Suppressor macrophage treated with lipopolysaccharide for 4 hours (primary cell): ENCODE measurements around the gene SEMA6C.
"Not testable (repeated sequence)": the region's sequence is repeated elsewhere in the genome, so short reads cannot be mapped to it uniquely, and the experiment has no call there.

Experiments used
- DNase-seq: peaks from one replicate; pipeline ENCODE4 v3.0.0-alpha.2; 2020

Gene SEMA6C, protein sequence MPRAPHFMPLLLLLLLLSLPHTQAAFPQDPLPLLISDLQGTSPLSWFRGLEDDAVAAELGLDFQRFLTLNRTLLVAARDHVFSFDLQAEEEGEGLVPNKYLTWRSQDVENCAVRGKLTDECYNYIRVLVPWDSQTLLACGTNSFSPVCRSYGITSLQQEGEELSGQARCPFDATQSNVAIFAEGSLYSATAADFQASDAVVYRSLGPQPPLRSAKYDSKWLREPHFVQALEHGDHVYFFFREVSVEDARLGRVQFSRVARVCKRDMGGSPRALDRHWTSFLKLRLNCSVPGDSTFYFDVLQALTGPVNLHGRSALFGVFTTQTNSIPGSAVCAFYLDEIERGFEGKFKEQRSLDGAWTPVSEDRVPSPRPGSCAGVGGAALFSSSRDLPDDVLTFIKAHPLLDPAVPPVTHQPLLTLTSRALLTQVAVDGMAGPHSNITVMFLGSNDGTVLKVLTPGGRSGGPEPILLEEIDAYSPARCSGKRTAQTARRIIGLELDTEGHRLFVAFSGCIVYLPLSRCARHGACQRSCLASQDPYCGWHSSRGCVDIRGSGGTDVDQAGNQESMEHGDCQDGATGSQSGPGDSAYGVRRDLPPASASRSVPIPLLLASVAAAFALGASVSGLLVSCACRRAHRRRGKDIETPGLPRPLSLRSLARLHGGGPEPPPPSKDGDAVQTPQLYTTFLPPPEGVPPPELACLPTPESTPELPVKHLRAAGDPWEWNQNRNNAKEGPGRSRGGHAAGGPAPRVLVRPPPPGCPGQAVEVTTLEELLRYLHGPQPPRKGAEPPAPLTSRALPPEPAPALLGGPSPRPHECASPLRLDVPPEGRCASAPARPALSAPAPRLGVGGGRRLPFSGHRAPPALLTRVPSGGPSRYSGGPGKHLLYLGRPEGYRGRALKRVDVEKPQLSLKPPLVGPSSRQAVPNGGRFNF

DNA sequence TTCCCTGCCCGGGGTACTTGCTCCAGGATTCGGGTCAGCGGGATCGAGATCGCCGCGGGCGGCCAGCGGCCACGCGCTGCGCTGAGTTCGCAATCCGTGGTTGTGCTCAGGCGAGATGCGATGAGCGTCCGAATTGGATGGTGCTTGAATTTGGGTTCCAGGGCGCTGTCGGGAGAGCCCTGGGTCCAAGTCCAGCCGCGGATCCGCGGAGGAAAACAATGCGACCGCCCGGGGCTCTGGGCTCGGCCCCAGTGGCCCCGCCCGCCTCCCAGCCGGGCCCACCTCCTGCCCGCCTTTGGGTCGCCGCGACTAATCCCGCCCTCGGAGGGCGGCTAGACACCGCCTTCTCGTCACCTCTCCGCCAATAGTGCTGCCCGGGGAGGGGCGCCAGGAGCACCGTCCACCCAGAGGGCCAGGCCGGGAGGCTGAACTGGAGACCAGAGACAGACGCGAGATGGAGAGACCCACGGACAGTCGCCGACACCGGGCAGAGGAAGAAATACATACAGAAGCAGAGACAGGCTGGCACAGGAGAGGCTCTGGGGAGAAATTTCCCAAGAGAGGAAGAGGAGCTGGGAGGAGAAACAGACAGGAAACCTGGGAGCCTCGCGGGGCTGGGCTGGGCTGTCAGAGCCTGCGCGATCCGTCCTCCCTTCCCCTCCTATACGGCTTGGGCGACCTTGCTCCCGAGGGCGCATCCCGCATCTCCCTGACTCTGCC is at the start of gene SEMA6C:
Gene SEMA6C (minus strand): TSS at position 220 of the 720 bp plus-strand sequence. CDS start 4,010 bp downstream, outside the sequence.
- peak; percentile 94 for DNase-seq

DNA sequence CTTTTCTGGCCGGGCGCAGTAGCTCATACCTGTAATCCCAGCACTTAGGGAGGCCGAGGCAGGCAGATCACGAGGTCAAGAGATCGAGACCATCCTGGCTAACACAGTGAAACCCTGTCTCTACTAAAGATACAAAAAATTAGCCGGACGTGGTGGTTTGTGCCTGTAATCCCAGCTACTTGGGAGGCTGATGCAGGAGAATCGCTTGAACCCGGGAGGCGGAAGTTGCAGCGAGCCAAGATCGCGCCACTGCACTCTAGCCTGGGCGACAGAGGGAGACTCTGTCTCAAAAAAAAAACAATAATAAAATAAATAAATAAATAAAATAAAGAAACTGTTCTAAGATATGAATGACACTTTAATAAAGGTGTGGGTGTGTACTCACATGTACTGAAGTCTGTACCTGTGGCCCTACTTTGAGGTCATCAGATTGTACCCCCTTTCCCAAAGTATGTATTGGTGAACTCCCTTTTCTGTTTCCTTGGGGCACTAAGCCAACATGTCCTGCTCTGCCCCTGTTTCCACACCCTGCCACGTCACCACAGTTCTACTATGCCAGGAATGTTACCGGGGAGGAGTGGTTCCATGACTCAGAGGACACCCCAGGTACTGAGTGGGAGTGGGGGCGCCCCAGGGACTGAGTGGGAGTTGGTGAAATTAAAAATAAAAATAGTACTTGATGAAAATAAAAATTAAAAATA is 48.6 kb upstream of the SEMA6C start:
- DNase-seq, result peak; percentile 16

DNA sequence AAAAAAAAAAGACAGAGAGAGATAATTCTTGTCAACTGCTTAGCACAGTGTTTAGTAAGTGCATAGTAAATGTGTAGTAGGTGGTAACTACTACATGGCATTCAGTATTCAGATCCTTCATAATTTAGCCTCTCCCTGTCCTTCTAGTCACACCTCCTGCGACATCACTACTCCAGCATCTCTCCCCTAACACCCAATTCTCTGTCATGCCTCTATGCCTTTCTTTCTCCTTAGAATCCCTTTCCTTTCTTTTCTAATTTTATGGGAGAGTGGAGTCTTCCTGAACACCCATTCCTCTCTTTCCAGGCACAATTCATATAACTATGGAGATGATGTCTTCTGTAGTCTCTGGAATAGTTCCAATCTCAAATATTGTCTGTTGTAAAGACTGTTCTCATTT is 47.4 kb upstream of the SEMA6C start:
- DNase-seq, result no peak

DNA sequence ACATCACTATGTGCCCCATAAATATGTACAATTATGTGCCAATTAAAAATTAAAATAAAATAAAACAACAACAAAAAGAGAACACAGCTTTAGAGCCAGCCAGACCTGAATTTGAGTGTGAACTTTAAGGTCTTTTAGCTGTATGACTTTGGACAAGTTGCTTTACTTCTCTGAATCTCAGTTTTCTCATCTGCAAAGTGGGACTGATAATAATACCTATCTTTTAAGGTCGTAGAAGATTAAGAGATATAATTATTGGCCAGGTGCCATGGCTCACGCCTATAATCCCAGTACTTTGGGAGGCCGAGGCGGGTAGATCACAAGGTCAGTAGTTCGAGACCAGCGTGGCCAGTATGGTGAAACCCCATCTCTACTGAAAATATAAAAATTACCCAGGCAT is 46.9 kb upstream of the SEMA6C start:
- no peak for DNase-seq

DNA sequence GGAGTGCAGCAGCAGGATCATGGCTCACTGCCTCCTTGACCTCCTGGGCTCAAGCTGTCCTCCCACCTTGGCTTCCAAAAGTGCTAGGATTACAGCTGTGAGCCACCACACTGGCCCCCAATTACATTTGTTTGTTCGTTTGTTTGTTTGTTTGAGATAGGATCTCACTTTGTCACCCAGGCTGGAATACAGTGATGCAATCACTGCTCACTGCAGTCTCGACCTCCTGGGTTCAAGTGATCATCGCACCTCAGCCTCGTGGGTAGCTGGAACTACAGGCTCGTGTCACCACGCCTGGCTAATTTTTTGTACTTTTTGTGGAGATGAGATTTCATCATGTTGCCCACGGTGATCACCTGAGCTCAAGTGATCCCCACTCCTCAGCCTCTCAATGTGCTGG is 45.6 kb upstream of the SEMA6C start:
- DNase-seq, result no peak

DNA sequence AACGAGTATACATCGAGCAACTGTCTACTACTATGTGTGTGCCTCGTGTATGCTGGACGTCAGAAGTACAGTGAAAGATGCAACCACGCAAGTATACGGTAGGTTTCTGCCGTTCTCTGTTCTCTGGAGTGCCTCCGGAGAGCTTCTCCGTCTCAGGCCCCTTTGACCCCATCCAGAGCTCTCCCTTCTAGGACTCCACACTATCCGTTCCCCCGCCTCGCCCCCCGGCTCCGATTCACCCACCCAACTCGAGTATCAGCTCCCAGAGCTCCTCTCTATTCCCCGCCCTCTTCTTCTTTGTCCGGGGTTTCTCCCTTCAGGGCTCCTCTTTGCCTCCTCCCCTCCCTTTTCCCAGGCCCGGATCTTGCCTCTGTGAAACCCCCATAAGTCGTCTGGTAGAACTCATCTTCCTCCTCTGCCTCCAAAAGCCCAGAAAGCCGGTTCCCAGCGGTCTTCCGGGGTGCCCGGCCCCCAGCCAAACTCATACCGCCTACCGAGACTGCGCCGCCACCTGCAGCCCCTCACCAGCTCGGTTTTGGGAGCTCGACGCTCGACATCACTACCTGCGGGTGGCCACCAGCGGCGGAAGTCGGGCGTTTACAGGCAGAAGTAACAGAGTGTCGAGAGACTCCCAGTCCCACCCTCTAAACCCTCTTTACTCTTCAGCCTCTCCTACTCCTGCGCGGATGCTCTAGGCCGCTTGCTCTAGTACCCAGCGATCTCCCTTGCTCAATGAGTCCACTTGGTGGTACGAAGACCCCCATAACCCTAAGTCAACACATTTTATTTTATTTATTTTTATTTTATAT is 43.4 kb upstream of the SEMA6C start, which contains the start of gene VPS72:
Gene VPS72 (minus strand): TSS at position 561 of the 809 bp plus-strand sequence. CDS start 76 bp downstream, at position 485.
- peak; percentile 84 for DNase-seq

DNA sequence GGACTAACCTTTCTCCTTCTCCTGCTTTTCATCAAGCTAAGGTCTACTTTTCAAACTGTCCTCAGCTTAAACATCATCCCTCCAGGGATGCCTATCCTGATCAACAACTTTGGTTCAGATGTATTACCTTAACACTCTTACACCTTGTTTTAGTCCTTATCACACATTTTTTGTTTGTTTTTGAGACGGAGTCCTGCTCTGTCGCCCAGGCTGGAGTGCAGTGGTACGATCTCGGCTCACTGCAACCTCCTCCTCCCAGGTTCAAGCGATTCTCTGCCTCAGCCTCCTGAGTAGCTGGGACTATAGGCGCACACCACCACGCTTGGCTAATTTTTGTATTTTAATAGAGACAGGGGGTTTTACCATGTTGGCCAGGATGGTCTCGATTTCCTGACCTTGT is 42.2 kb upstream of the SEMA6C start:
- not testable (repeated sequence) for DNase-seq

DNA sequence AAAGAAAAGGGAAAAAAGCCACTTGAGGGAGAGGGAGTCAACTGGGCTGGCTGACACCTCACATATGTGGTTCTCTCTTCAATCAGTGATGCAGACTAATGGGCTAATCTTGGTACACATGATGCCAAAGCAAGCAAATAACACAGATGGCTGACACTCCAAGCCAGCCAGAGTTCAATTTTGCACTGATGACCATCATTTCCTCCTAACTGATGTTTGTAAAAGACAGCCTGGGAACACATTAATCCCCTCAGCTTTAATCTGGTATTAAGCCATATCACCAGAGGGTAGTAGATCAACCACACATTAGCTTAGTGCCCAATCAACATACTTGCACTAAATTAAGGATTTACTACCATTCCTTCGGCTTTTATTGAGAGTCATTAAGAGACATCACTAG is 40.8 kb upstream of the SEMA6C start:
- no peak for DNase-seq

DNA sequence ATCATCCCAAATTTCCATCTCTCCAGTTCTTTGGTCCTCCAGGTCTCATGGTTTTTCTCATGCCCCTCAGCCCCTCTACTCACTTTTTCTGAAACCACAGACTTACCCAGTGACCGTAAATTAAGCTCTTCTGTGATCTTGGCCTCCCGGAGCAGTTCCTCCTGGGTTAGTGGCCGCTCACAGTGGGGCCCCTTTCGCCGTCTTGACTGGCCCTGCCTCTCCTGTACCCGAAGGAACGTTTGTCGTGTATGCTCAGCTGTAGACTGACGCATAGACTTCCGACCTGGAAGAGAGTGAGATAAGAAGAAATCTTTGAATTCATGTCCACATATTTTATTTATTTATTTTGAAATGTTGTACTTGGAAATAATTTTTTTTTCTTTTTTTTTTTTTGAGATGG is 37.8 kb upstream of the SEMA6C start:
- no peak for DNase-seq

DNA sequence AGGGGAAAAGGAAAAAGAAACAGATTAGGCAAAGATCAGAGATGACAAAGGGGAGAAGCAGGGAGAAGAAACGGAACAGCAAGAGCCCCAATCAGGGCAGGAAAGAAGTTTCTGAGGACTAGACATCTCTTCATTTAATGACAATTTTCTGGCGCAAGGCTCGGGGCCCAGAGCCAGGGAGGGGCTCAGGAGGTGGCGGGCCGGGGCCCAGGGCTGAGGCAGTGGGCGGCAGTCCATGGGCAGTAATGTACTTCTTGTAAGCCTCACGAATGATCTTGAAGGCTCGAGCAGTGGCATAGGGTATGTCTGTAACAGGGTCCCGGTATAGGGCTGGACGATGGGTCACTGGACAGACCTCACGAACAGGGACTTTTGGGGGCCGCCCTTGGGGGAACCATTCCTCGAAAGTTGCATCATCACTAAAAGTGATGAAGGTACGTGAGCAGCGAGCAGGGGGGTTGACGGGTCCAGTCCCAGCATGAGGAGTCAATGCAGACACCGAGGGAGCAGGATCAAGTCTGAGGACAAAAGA is 30.1 kb upstream of the SEMA6C start:
- DNase-seq, result no peak

DNA sequence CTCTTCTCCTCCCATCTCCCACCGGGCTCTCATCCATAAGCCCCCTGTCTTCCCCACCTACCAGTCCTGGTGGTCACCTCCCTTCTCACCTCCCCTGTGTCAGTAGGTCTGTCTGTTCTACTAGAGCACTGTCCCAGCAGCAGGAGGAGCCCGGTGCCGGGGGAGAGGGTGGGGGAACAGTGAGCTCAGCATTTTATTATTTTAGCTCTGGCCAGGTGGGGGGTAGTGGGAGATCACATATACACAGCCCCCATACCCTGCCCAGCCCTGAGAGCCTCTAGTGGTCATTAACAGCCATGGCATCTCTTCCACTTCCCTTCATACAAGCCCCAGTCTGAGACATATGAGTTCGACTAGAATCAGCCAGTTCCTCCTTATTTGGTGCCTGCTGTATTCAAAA is 29.4 kb upstream of the SEMA6C start, which contains the start of gene TMOD4:
Gene TMOD4 (minus strand): TSS at position 119 of the 400 bp plus-strand sequence. CDS start 1,106 bp downstream, outside the sequence.
- DNase-seq, result peak; percentile 28

DNA sequence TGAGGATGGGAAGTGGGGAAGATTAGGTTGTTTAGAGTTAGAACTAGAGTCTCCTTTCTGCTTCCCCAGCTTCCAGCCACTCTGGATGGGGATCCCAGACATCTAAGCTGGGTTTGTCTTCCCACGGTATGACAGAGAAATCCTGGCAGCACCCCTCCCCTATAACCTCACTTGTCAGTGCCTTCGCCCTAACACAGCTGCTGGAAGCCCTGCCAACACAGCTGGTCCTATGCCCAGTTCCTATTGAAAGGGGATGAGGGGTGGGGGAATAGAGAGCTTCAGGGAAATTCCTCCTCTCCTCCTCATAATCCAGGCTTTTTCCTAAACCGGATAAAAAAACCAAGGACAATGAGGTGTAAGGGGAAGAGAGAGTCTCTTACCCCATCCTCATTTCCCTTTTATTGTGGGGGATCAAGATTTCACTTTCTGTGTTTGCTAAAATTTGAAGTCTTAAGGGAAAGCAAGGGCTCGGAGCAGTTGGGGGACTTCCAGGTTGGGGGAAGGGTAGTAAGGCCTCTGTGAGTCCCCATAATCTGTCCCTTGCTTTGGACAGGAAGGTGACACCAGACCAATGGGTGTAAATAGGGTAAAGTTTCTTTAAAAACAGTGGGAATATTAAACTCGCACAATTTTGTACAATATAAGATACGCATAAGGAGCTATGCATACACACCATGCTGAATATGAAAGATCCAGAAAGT is 28.8 kb upstream of the SEMA6C start:
- DNase-seq, result no peak

DNA sequence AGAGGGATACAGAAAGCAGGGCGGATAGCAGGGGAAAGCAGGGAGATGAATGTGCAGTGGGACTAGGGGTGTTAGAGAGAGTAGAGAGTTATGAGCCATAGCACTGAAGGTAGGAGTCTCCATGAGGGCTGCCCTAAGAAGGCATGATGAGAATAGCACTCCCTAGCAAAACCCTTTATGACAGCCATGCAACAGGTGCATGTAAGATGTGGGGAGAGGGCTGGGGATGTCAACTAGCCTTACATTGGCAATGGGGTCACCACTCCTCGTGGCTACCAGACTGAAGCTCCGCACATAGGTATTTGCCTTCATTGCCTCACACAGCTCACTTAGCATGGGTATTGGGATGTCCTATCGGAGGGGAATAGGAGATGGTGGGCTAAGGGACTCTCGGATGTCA is 24.8 kb upstream of the SEMA6C start:
- no peak for DNase-seq

DNA sequence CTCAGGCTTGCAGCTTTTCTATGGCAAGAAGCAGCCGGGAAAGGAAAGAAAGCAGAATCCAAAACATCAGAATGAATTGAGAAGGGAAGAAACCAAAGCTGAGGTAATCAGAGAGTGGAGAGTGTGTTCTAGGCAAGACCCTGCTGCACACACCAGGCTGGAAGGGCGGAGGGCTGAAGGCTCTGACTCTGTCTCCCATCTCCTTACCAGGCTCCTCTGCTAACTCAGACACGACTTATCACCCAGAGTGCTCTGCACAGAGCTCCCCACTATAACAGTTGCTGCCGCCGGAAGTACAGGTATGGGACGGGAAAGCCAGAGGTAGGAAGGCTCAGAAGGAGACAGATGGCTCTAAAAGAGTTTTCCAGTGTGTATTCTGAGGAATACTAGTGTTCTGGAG is 20.7 kb upstream of the SEMA6C start:
- DNase-seq, result no peak

DNA sequence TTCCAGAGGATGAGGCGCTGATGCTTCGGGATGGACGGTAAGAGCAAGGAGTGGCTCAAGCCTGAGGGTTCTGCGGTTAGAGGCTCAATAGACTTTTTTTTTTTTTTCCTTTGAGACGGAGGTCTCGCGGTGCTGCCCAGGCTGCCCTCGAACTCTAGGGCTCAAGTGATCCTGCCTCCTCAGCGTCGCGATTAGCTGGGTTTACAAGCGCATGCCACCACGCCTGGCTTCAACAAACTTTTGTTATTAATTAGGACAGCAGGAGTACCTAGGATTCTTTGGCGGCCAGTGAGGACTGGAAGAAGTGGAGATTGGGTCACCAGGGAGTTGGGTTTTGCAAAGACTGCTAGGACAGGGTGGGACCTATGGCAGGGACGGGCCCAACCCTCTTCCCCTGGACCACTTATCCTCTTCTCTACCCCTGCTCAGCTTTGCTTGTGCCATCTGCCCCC is 20.1 kb upstream of the SEMA6C start:
- DNase-seq, result no peak

DNA sequence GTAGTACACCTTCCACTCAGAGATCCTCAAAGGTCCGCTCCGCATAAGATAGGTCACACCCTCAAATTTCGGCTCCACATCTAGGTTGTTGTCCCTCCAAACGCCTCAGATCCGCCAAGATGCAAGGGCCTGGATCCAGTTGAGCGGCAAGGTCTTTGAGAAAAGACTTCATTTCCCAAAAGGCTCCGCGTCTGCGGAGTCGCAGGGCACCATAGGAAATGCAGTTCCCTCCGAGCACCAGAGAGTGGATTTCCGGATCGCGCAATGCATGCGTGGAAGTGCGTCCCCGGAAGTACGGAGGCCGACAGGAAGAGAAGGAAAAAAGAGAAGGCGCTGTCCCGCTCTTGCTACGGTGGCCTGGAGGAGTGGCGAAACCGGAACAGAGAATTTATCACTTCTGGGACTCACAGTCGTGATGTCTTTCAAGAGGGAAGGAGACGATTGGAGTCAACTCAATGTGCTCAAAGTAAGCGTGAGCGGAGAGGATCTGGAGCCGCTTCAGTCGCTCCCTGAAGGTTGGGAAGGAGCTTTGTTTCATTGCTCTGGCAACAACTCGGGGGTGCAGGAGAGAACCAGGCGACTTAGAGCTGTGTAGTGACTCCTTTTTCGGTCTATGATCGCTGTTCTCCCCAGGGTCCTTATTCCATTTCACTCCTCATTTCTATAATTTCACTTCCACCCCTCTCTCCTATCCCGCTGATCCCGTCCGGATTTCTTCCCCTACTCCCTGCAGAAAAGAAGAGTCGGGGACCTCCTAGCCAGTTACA is 19.5 kb upstream of the SEMA6C start, which contains the start of the genes LYSMD1 and SCNM1:
Gene LYSMD1 (minus strand): TSS at position 165 of the 767 bp plus-strand sequence. CDS start 644 bp downstream, outside the sequence.
Gene SCNM1 (plus strand): TSS at position 407 of the 767 bp plus-strand sequence. CDS start 9 bp downstream, at position 416.
- DNase-seq, result peak; percentile 99

DNA sequence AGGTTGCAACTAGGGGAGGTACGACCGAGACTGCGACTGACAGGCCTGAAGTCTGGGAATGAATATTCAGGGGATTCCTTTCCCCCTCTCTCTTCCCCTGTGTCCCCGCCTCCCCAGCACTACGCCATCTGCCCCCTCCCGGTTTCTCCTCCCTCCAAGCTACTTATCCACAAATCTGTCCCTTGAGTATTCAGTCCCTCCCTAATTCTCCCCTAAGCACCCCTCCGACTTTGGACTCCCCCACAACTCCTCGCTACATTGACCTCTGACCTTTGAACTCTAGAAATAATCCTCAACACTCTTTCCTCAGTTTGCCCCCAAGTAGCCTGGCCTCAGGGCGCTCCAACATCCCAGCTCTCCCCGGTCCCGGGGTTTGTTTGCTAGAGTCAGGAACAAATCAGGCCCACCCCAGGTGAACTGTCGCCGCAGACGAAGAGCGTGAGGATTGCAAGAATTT is 18.9 kb upstream of the SEMA6C start:
- DNase-seq, result no peak

DNA sequence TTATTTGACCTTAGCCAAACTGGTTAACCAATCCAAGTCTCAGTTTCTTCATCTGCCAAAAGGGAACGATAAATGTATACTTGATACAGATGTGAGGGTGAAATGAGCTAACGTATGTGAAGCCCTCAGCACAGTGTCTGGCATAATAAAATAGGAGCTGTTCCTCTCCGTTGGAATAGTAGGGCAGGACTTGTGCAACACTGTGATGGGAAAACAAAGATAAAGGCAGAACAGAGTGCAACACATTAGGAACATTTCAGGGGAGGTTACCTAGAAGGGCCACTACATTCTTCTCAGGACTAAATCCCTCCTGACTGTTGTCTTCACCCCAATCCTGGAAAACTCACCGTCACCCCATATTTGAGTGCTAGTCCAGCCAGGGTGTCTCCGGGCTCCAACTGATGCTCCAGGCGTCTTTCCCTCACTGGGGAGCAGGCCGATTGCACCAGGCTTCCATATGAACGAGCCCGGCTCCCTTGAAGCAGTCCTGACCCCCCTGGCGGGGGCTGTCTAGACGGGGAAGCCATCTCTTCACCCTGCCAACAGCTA is 18.4 kb upstream of the SEMA6C start:
- no peak for DNase-seq

DNA sequence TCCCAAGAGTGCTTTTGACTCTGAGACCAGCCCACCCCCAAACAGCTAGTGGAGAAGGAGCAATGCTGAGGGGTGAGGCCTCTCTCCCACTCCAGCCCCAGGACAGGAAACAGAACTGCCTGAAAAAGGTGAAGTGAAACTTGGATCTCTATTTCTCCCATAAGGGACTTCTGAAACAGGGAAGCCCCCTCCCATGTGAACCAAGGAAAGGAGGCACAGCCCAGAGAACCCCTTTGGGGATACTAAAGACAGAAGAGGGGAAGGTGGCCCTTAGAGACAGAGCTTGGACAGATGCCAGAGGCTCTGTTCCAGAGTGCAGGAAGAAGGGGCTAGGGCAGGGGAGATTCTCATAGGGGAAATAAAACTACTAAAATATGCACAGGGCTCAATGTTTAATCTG is 12.9 kb upstream of the SEMA6C start:
- DNase-seq, result peak; percentile 65
